Right lobe of liver (tissue), 4 donors: ENCODE results near the gene SIL1.

Experiments used
- POLR2A ChIP-seq: fragments of 450-650 bp; IDR thresholded peaks from one replicate; pipeline ENCODE4 v1.6.1; 2017; ENCODE audit warnings: antibody characterized with exemption, mild to moderate bottlenecking
- TF ChIP-seq, protein P1 (sequence below), 4 donors: fragments of 200-600 bp in 3 of 4; fragments of 450-650 bp in 1 of 4; IDR thresholded peaks; one replicate each; pipeline versions ENCODE4 v1.5.1 to v1.8.0; 2016 to 2022; ENCODE audit warnings: antibody characterized with exemption in 4 of 4, mild to moderate bottlenecking in 2 of 4
- donor health status: DM: no; HTN: no; CAD: no.
- donor health status: DM: no; HTN: no; CAD: no.
- donor health status: DM: no; HTN: yes; CAD: no.

DNA sequence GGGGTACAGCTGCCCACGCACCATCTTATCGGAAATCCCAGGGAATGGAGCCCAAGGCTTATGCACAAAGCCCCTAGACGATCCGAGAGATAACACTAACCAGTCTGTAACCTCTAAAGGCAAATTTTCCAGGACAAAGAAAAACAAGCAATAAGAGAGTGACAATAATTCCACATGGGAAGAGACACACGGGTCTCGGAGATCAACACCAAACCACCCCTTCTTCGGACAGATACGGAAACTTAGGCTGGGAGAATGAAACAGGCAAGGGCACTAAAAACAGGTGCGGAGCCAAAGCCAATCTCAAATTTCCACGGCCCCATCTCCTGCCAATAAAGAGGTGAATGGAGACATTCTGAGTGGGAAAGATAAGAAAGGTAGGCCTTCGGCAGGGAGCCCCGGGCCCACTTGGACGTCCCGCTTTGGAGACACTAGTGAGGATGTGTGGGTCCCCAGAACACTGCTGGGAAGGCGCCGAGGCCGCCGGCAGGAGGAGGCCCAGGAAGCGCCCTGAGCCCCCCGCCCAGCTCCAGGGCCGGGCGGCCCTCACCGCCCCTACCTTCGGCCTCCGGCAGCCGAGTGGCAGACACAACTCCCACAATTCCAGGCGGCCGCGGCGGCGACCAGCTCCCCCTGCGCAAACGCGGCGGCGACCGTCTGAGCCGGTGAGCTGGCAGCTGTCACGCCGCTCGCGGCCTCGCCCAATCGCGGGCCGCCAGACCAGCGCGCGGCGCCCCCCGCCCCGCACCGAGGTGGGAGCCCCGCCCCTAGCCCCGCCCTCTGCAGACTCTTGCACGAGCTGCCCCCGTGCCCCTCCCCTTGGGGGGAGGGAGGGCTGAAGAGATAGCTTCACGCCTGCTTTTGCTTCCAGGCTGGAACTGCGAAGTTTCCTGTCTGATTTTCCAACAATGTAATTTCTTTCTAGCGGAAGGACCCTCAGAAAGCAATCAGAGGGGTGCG lies at the start of gene SIL1:
- TF ChIP-seq POLR2A: peak; percentile 97
- TF ChIP-seq, protein P1, sequence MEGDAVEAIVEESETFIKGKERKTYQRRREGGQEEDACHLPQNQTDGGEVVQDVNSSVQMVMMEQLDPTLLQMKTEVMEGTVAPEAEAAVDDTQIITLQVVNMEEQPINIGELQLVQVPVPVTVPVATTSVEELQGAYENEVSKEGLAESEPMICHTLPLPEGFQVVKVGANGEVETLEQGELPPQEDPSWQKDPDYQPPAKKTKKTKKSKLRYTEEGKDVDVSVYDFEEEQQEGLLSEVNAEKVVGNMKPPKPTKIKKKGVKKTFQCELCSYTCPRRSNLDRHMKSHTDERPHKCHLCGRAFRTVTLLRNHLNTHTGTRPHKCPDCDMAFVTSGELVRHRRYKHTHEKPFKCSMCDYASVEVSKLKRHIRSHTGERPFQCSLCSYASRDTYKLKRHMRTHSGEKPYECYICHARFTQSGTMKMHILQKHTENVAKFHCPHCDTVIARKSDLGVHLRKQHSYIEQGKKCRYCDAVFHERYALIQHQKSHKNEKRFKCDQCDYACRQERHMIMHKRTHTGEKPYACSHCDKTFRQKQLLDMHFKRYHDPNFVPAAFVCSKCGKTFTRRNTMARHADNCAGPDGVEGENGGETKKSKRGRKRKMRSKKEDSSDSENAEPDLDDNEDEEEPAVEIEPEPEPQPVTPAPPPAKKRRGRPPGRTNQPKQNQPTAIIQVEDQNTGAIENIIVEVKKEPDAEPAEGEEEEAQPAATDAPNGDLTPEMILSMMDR (IDR thresholded peaks at IDR 0.05): no peak
